Colonic mucosa (tissue), 4 donors: ENCODE measurements around the gene CABP4. TPM values are rescaled to one million over a fixed set of nuclear protein-coding genes. Genes with fewer than 3 reads are reported as not detected.
"Not testable (repeated sequence)": the region's sequence is repeated elsewhere in the genome, so short reads cannot be mapped to it uniquely, and the experiment has no call there.

Experiments
- DNase-seq: peaks from one replicate; pipeline ENCODE4 v3.0.0-alpha.2; 2020
- H3K27ac ChIP-seq: fragments of 200-600 bp; one replicate; pipeline ENCODE4 v1.8.0; 2021
- H3K27me3 ChIP-seq: fragments of 200-600 bp; one replicate; pipeline ENCODE4 v1.8.0; 2021
- H3K36me3 ChIP-seq: fragments of 200-600 bp; one replicate; pipeline ENCODE4 v1.8.0; 2021
- H3K4me1 ChIP-seq: fragments of 200-600 bp; one replicate; pipeline ENCODE4 v1.8.0; 2021; ENCODE audit warnings: mild to moderate bottlenecking
- H3K4me3 ChIP-seq: fragments of 200-600 bp; one replicate; pipeline ENCODE4 v1.8.0; 2021
- H3K9ac ChIP-seq, 2 donors: one replicate each; pipeline ENCODE4 v1.7.0; 2013; ENCODE audit warnings: control low read depth in 2 of 2, low read depth in 2 of 2, low read length in 2 of 2
- H3K9me3 ChIP-seq: fragments of 200-600 bp; one replicate; pipeline ENCODE4 v1.8.0; 2021
- CTCF ChIP-seq: fragments of 200-600 bp; IDR thresholded peaks from one replicate; pipeline ENCODE4 v1.8.0; 2022; ENCODE audit warnings: antibody characterized with exemption, mild to moderate bottlenecking
- intact Hi-C: fragments of 100-400 bp; cut with DNase I; formaldehyde crosslinking; loops from one replicate; pipeline ENCODE4 v1.14.1; 2022
- total RNA-seq, 2 donors: library from RNA; stranded (reverse); fragmentation: NEBNext Ultra II Directional in 1 of 2; extraction: Animal tissue kit (Norgen Biotek cat#: 25700) in 1 of 2; gene quantifications; one replicate each; pipeline ENCODE4 v1.2.1, GENCODE V29; 2021
- donor health status: healthy.
- donor health status: DM: no; HTN: no; CAD: no.
- donor health status: DM: no; HTN: no; CAD: no.

CABP4 gene
- total RNA-seq, 2 donors from 2014 or later: 0.20 to 0.53 TPM

- no peaks in the 10 kb centered on the region for H3K9me3 ChIP-seq
- DNase-seq: no peak
- H3K4me1 ChIP-seq: peaks cover 18% of the 10 kb centered on the region
- H3K27ac ChIP-seq: peak overlapping the region; percentile 90
- no peak for TF ChIP-seq CTCF
- H3K4me3 ChIP-seq: peak overlapping the region; percentile 97
- peak overlapping the region; percentile 75 to 94 for H3K9ac ChIP-seq
- H3K27me3 ChIP-seq: no peaks in the 10 kb centered on the region
- H3K36me3 ChIP-seq: no peaks in the 10 kb centered on the region
- intact Hi-C loops: no loop called here
Observed at GRCh38 chr11:67468456-67468758, 13.3 kb downstream of the CABP4 start.

- H3K4me1 ChIP-seq: peaks cover 15% of the 10 kb centered on the region
- peak within 1 kb of the TSS; percentile 90 for H3K27ac ChIP-seq
Observed at GRCh38 chr11:67468759-67469507, 13.8 kb downstream of the CABP4 start, which contains the start of gene TMEM134. TMEM134 (minus strand) TSS chr11:67469251; CDS start chr11:67469192, 59 bp downstream.

GRCh38 chr11:67469508-67469811, 14.3 kb downstream of the CABP4 start:
- H3K4me3 ChIP-seq: peak overlapping the region; percentile 97
- H3K27ac ChIP-seq: peak overlapping the region; percentile 90
- no peaks in the 10 kb centered on the region for H3K9me3 ChIP-seq
- H3K27me3 ChIP-seq: no peaks in the 10 kb centered on the region
- DNase-seq: no peak
- intact Hi-C loops: no loop called here
- peak overlapping the region; percentile 70 to 88 for H3K9ac ChIP-seq
- H3K36me3 ChIP-seq: no peaks in the 10 kb centered on the region
- H3K4me1 ChIP-seq: peaks cover 13% of the 10 kb centered on the region
- TF ChIP-seq CTCF: peak; percentile 1

More at GRCh38 chr11:67468759-67469507, 13.8 kb downstream of the CABP4 start, which contains the start of gene TMEM134:
- intact Hi-C loops: no loop called here
- no peaks in the 10 kb centered on the region for H3K9me3 ChIP-seq
- peak within 1 kb of the TSS; percentile 97 for H3K4me3 ChIP-seq
- peak within 1 kb of the TSS; percentile 75 to 94 for H3K9ac ChIP-seq
- H3K36me3 ChIP-seq: no peaks in the 10 kb centered on the region
- peak; percentile 92 for DNase-seq
- TF ChIP-seq CTCF: peak; percentile 26
- no peaks in the 10 kb centered on the region for H3K27me3 ChIP-seq

GRCh38 chr11:67470337-67471002, 15.3 kb downstream of the CABP4 start:
- no peak for TF ChIP-seq CTCF
- no peak for DNase-seq
- no peak overlapping the region for H3K9ac ChIP-seq
- intact Hi-C loops: no loop called here
- no peaks in the 10 kb centered on the region for H3K9me3 ChIP-seq
- no peak overlapping the region for H3K27ac ChIP-seq
- H3K36me3 ChIP-seq: no peaks in the 10 kb centered on the region
- no peaks in the 10 kb centered on the region for H3K27me3 ChIP-seq
- H3K4me1 ChIP-seq: peaks cover 10% of the 10 kb centered on the region
- no peak overlapping the region for H3K4me3 ChIP-seq

GRCh38 chr11:67472882-67473281, 17.7 kb downstream of the CABP4 start:
- Histone ChIP-seq H3K36me3 (no peaks in the 10 kb centered on the region), H3K27ac (no peak overlapping the region)
- no peak for TF ChIP-seq CTCF

GRCh38 chr11:67476692-67477091, 21.5 kb downstream of the CABP4 start:
- H3K27me3 ChIP-seq, H3K4me3 ChIP-seq, H3K27ac ChIP-seq, H3K9me3 ChIP-seq, H3K36me3 ChIP-seq, H3K4me1 ChIP-seq, intact Hi-C loops, DNase-seq, H3K9ac ChIP-seq: not testable (repeated sequence)

More at GRCh38 chr11:67472882-67473281, 17.7 kb downstream of the CABP4 start:
- no peaks in the 10 kb centered on the region for H3K27me3 ChIP-seq
- no peak overlapping the region for H3K9ac ChIP-seq
- no peaks in the 10 kb centered on the region for H3K9me3 ChIP-seq
- no peak for DNase-seq
- intact Hi-C loops: no loop called here
- no peak overlapping the region for H3K4me3 ChIP-seq
- H3K4me1 ChIP-seq: peaks cover 5% of the 10 kb centered on the region

GRCh38 chr11:67477344-67478050, 22.3 kb downstream of the CABP4 start:
- intact Hi-C loops, H3K27me3 ChIP-seq, H3K36me3 ChIP-seq: not testable (repeated sequence)

More at GRCh38 chr11:67477344-67478050, 22.3 kb downstream of the CABP4 start:
- not testable (repeated sequence) for H3K4me3 ChIP-seq, H3K27ac ChIP-seq, H3K4me1 ChIP-seq, H3K9me3 ChIP-seq, H3K9ac ChIP-seq, DNase-seq
